ENCODE measurements around the gene KCNJ6.

The KCNJ6 gene

GRCh38 chr21:37631319-37632117 is 284.7 kb downstream of the KCNJ6 start:
- DNase-seq = no peak

- DNase-seq = no peak
These were observed 285.4 kb downstream of the KCNJ6 start for GRCh38 chr21:37630872-37631271.

- no peak for DNase-seq
These were observed 287.9 kb downstream of the KCNJ6 start for GRCh38 chr21:37628362-37628761.

- DNase-seq = no peak
These were observed 288.7 kb downstream of the KCNJ6 start for GRCh38 chr21:37627561-37627960.

GRCh38 chr21:37627074-37627473 is 289.2 kb downstream of the KCNJ6 start:
- DNase-seq = no peak

GRCh38 chr21:37626320-37626719 is 289.9 kb downstream of the KCNJ6 start:
- DNase-seq = no peak

GRCh38 chr21:37623689-37624088 is 292.6 kb downstream of the KCNJ6 start:
- no peak for DNase-seq

GRCh38 chr21:37623183-37623582 is 293.1 kb downstream of the KCNJ6 start:
- no peak for DNase-seq

- DNase-seq = no peak
These were observed 293.5 kb downstream of the KCNJ6 start for GRCh38 chr21:37622755-37623154.

- DNase-seq = no peak
These were observed 295.9 kb downstream of the KCNJ6 start for GRCh38 chr21:37620401-37620800.

- DNase-seq = no peak
These were observed 296.7 kb downstream of the KCNJ6 start for GRCh38 chr21:37619464-37619974.

- no peak for DNase-seq
These were observed 298.2 kb downstream of the KCNJ6 start for GRCh38 chr21:37618081-37618480.

GRCh38 chr21:37615962-37616361 is 300.3 kb downstream of the KCNJ6 start:
- DNase-seq = no peak

- no peak for DNase-seq
These were observed 301.8 kb downstream of the KCNJ6 start for GRCh38 chr21:37614351-37614875.

GRCh38 chr21:37607081-37607480 is 309.2 kb downstream of the KCNJ6 start:
- no peak for DNase-seq

GRCh38 chr21:37606549-37606948 is 309.7 kb downstream of the KCNJ6 start:
- DNase-seq = no peak

GRCh38 chr21:37605006-37605405 is 311.3 kb downstream of the KCNJ6 start:
- no peak for DNase-seq

- DNase-seq = no peak
These were observed 313.1 kb downstream of the KCNJ6 start for GRCh38 chr21:37603129-37603528.

- no peak for DNase-seq
These were observed 314.3 kb downstream of the KCNJ6 start for GRCh38 chr21:37601915-37602314.

GRCh38 chr21:37601027-37601426 is 315.2 kb downstream of the KCNJ6 start:
- no peak for DNase-seq

- DNase-seq = no peak
These were observed 320.3 kb downstream of the KCNJ6 start for GRCh38 chr21:37595944-37596343.

- no peak for DNase-seq
These were observed 321.7 kb downstream of the KCNJ6 start for GRCh38 chr21:37594472-37594951.

GRCh38 chr21:37593740-37594471 is 322.4 kb downstream of the KCNJ6 start:
- no peak for DNase-seq

GRCh38 chr21:37593015-37593414 is 323.2 kb downstream of the KCNJ6 start:
- no peak for DNase-seq
